ENCODE measurements around the gene GPR17. TPM values are rescaled to one million over a fixed set of nuclear protein-coding genes. Genes with fewer than 3 reads are reported as not detected.

GPR17 gene
- polyA plus RNA-seq, 1 donor (not counting 4 experiments of a cell fraction or from before 2014, with no cell fraction given), result not detected

GRCh38 chr2:127621981-127622431, 23.9 kb upstream of the GPR17 start:
- TF ChIP-seq EZH2 (IDR thresholded peaks at IDR 0.05; ENCODE audit: low read length) (no peak), CTCF (optimal IDR thresholded peaks at IDR 0.05 in 1 of 3, IDR thresholded peaks at IDR 0.05 in 1 of 3, conservative IDR thresholded peaks at IDR 0.05 in 1 of 3; ENCODE audit: extremely low read depth in 1 of 3, insufficient read depth in 2 of 3, low read length in 3 of 3) (no peak)
- Histone ChIP-seq H3K9me1 (ENCODE audit: control insufficient read depth, extremely low read depth, insufficient read depth, low read length) (no peaks in the 10 kb centered on the region), H3K79me2 (ENCODE audit: control insufficient read depth, insufficient read depth, low read length) (no peaks in the 10 kb centered on the region), H3K27me3 (ENCODE audit: control insufficient read depth, extremely low read depth, insufficient read depth, low read length) (peaks cover 7% of the 10 kb centered on the region), H3K9me3 (ENCODE audit: control insufficient read depth, low read depth, low read length) (no peaks in the 10 kb centered on the region), H3K4me3 (ENCODE audit: control insufficient read depth in 2 of 3, extremely low read depth in 1 of 3, insufficient read depth in 2 of 3, low read depth in 1 of 3, low read length in 3 of 3) (no peak overlapping the region), H2AFZ (ENCODE audit: control insufficient read depth, low read length) (no peak overlapping the region), H3K9ac (ENCODE audit: control insufficient read depth, extremely low read depth, insufficient read depth, low read length) (no peak overlapping the region), H4K20me1 (ENCODE audit: control insufficient read depth, extremely low read depth, insufficient read depth, low read length) (no peaks in the 10 kb centered on the region), H3K27ac (ENCODE audit: control insufficient read depth, insufficient read depth, low read length) (no peak overlapping the region), H3K36me3 (ENCODE audit: control insufficient read depth in 2 of 2, extremely low read depth in 1 of 2, insufficient read depth in 2 of 2, low read length in 2 of 2) (no peaks in the 10 kb centered on the region), H3K4me2 (ENCODE audit: control insufficient read depth, extremely low read depth, insufficient read depth, low read depth, low read length) (no peak overlapping the region), H3K4me1 (ENCODE audit: control insufficient read depth, extremely low read depth, insufficient read depth, low read length) (peaks cover 5% of the 10 kb centered on the region)
- DNase-seq (ENCODE audit: low read depth, low spot score) (no peak), FAIRE-seq (no peak)
- dilution Hi-C loops (cut with MboI; ENCODE audit: extremely low pct_ligation_motif_present, low sequenced_read_pairs), result no loop called here

GRCh38 chr2:127622561-127623387, 23.2 kb upstream of the GPR17 start:
- no peak overlapping the region for H3K9ac ChIP-seq (ENCODE audit: control insufficient read depth, extremely low read depth, insufficient read depth, low read length)
- H3K36me3 ChIP-seq (ENCODE audit: control insufficient read depth in 2 of 2, extremely low read depth in 1 of 2, insufficient read depth in 2 of 2, low read length in 2 of 2), result no peaks in the 10 kb centered on the region
- DNase-seq (ENCODE audit: low read depth, low spot score), result no peak
- no peaks in the 10 kb centered on the region for H4K20me1 ChIP-seq (ENCODE audit: control insufficient read depth, extremely low read depth, insufficient read depth, low read length)
- H3K4me3 ChIP-seq (ENCODE audit: control insufficient read depth in 2 of 3, extremely low read depth in 1 of 3, insufficient read depth in 2 of 3, low read depth in 1 of 3, low read length in 3 of 3), result no peak overlapping the region
- H3K4me1 ChIP-seq (ENCODE audit: control insufficient read depth, extremely low read depth, insufficient read depth, low read length), result peaks cover 5% of the 10 kb centered on the region
- no peaks in the 10 kb centered on the region for H3K9me1 ChIP-seq (ENCODE audit: control insufficient read depth, extremely low read depth, insufficient read depth, low read length)
- H3K27ac ChIP-seq (ENCODE audit: control insufficient read depth, insufficient read depth, low read length), result no peak overlapping the region
- no peak overlapping the region for H2AFZ ChIP-seq (ENCODE audit: control insufficient read depth, low read length)
- H3K27me3 ChIP-seq (ENCODE audit: control insufficient read depth, extremely low read depth, insufficient read depth, low read length), result peaks cover 7% of the 10 kb centered on the region
- H3K4me2 ChIP-seq (ENCODE audit: control insufficient read depth, extremely low read depth, insufficient read depth, low read depth, low read length), result no peak overlapping the region
- no peaks in the 10 kb centered on the region for H3K9me3 ChIP-seq (ENCODE audit: control insufficient read depth, low read depth, low read length)
- TF ChIP-seq EZH2 (IDR thresholded peaks at IDR 0.05; ENCODE audit: low read length) (no peak), CTCF (optimal IDR thresholded peaks at IDR 0.05 in 1 of 3, IDR thresholded peaks at IDR 0.05 in 1 of 3, conservative IDR thresholded peaks at IDR 0.05 in 1 of 3; ENCODE audit: extremely low read depth in 1 of 3, insufficient read depth in 2 of 3, low read length in 3 of 3) (no peak)
- dilution Hi-C loops (cut with MboI; ENCODE audit: extremely low pct_ligation_motif_present, low sequenced_read_pairs), result no loop called here
- no peak for FAIRE-seq
- no peaks in the 10 kb centered on the region for H3K79me2 ChIP-seq (ENCODE audit: control insufficient read depth, insufficient read depth, low read length)

Data from keratinocyte (primary cell).